HL-60/S4 (cell line): ENCODE results near the gene ZBTB45.
"Not testable (repeated sequence)": the region's sequence is repeated elsewhere in the genome, so short reads cannot be mapped to it uniquely, and the experiment has no call there.

Experiments used
- in situ Hi-C: fragments of 300-500 bp; cut with MboI; formaldehyde crosslinking; loops from 2 replicates; pipeline ENCODE4 v1.14.3; 2022; ENCODE audit warnings: low sequenced_read_pairs

The ZBTB45 gene

GRCh38 chr19:58542641-58543372, 23.2 kb upstream of the ZBTB45 start:
- in situ Hi-C loops: not testable (repeated sequence)

- in situ Hi-C loops: not testable (repeated sequence)
Measured at GRCh38 chr19:58539169-58539559, 19.6 kb upstream of the ZBTB45 start.

GRCh38 chr19:58538257-58539168, 18.9 kb upstream of the ZBTB45 start:
- in situ Hi-C loops: no loop called here

- in situ Hi-C loops: no loop called here
Measured at GRCh38 chr19:58536852-58537798, 17.5 kb upstream of the ZBTB45 start.

GRCh38 chr19:58535857-58536256, 16.2 kb upstream of the ZBTB45 start:
- in situ Hi-C loops: no loop called here

GRCh38 chr19:58531034-58531840, 11.6 kb upstream of the ZBTB45 start:
- in situ Hi-C loops: no loop called here

- in situ Hi-C loops: no loop called here
Measured at GRCh38 chr19:58529405-58529804, 9.8 kb upstream of the ZBTB45 start.

GRCh38 chr19:58522709-58523108, 3.1 kb upstream of the ZBTB45 start:
- in situ Hi-C loops: no loop called here

- in situ Hi-C loops: no loop called here
Measured at GRCh38 chr19:58521651-58522050, 2.0 kb upstream of the ZBTB45 start.

- in situ Hi-C loops: no loop called here
Measured at GRCh38 chr19:58520257-58520599, 618 bp upstream of the ZBTB45 start.

GRCh38 chr19:58519087-58519354, 589 bp downstream of the ZBTB45 start:
- in situ Hi-C loops: no loop called here

GRCh38 chr19:58518256-58519086, 1.1 kb downstream of the ZBTB45 start:
- in situ Hi-C loops: no loop called here

GRCh38 chr19:58516964-58517833, 2.4 kb downstream of the ZBTB45 start:
- in situ Hi-C loops: no loop called here

GRCh38 chr19:58516246-58516836, 3.3 kb downstream of the ZBTB45 start:
- in situ Hi-C loops: no loop called here

GRCh38 chr19:58515259-58515658, 4.4 kb downstream of the ZBTB45 start:
- in situ Hi-C loops: no loop called here

- in situ Hi-C loops: no loop called here
Measured at GRCh38 chr19:58514564-58515022, 5.0 kb downstream of the ZBTB45 start.

GRCh38 chr19:58513694-58514563, 5.7 kb downstream of the ZBTB45 start:
- in situ Hi-C loops: no loop called here
